NT2/D1 (cell line): ENCODE measurements around the gene KRT72.

Experiments used
- SUZ12 ChIP-seq: IDR thresholded peaks from 2 replicates; pipeline ENCODE4 v1.6.1; 2011; ENCODE audit not compliant: insufficient read length, insufficient read depth; ENCODE audit errors: extremely low read depth
- YY1 ChIP-seq: IDR thresholded peaks from 2 replicates; pipeline ENCODE4 v1.6.1; 2011; ENCODE audit not compliant: insufficient read length, insufficient read depth
- ZNF274 ChIP-seq: IDR thresholded peaks from 2 replicates; pipeline ENCODE4 v1.6.1; 2011; ENCODE audit warnings: mild to moderate bottlenecking, low read depth, low read length

DNA sequence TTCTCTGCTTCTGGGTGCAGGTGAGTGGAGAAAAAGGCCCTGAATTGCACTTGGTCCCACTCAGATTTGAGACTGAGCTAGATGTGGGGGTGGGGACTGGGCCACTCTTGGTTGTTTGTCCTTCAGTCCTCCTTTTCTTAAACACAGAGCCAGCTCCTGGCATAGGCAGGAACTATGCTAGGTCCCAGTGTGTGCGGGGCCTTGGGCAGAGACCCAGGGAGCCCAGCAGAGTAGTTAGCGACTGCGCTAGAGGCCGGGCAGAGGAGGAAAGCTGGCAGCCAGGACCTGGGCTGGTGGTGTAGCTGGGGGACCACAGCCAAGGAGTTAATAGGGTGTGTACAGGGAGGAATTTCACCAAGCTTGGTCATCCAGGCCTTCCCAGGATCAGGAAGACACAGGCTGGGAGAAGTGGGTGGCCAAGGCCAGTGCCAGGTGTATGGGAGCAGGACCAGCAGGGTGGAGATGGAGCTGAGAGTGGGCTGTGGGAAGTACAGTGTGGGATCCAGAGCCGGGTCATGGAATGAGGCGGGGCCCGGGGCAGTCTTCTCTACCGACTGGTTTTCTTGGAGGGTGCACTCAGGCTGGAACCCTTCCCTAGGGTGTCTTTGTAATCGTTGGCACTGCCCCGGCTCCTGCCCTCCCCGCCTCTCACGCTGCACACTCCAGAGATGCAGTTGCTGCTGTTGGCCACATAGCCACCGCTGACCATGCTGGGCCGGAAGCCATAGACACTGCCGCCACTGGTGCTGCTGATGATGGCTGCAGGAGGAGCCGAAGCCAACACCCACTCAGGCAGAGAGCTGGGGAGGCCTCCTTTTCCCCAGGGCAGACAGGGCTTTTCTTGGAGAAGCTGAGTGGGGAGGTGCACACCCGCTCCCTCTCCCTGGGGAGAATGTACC is 57.0 kb downstream of the KRT72 start:
- no peak for TF ChIP-seq SUZ12
- no peak for TF ChIP-seq ZNF274
- TF ChIP-seq YY1 = no peak
